NCI-H1436 (cell line): ENCODE data around the gene ADH1C.

Experiments
- DNase-seq: peaks from one replicate; lab custom pipeline; 2025; lab: John Stamatoyannopoulos, UW

ADH1C gene

GRCh38 chr4:99301376-99302164 lies 51.0 kb downstream of the ADH1C start:
- no peak for DNase-seq

- DNase-seq, result no peak
Observed at GRCh38 chr4:99300934-99301333, 51.6 kb downstream of the ADH1C start.

GRCh38 chr4:99293357-99293756 lies 59.2 kb downstream of the ADH1C start:
- no peak for DNase-seq

GRCh38 chr4:99290848-99291786 lies 61.4 kb downstream of the ADH1C start, which contains the start of gene ADH1A:
Gene ADH1A (minus strand): TSS chr4:99290985. CDS start chr4:99290914, 71 bp downstream.
- no peak for DNase-seq
